Islet of Langerhans (tissue), 1 donor: ENCODE data around the gene FAM219A.

ENCODE experiments used
- FAIRE-seq: peaks from one replicate; lab custom pipeline; 2011; peaks lifted over from hg19 to GRCh38; lab: Jason Lieb, UNC

Gene FAM219A, protein sequence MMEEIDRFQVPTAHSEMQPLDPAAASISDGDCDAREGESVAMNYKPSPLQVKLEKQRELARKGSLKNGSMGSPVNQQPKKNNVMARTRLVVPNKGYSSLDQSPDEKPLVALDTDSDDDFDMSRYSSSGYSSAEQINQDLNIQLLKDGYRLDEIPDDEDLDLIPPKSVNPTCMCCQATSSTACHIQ

DNA sequence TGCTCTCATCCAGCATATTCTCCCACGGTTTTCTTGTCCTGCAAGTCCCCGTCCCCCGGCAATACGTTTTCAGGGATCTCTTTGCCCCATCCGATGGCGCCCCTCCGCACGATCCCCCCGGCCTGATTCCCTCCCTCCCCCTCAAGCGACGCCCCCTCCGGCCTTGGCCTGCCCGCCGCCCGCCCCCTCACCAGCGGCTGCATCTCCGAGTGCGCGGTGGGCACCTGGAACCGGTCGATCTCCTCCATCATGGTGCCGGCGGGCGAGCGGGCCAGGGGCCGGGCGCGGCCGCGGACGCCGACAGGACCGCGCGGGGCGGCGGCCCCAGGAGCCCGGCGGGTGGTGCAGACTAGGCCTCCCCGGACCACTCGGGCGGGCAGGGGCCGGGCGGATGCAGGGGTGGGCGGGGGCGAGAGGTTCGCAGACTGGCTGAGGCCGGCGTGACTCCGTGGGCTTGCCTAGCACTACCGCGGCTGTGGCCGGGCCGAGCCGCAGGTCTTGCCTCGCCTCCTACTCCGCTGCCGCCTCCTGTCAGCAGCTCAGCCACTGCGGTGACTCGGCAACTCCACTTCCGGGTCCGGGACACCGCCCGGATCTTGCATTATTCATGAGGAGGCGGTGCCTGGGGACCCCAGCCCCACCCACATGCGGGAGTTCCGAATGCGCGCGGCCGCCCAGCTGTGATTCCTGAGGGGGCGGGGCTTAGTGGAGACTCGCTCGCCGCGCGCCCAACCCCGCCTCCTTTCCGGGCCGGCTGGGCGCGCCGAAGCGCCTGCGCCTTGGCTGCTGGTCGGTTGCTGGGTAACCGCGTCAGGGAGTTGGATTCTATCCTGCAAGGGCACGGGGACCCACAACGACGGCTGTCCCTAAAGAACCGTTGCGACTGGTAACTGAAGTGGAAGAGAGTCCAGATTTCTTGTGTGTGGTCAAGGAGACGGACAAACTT is at the start of gene FAM219A, which contains the start of gene DNAI1:
FAM219A (minus strand) TSS at position 558 of the 946 bp plus-strand sequence; CDS start at position 251, 307 bp downstream.
DNAI1 (plus strand) TSS at position 793 of the 946 bp plus-strand sequence. CDS start 201 bp downstream, outside the sequence.
- peak; percentile 9 for FAIRE-seq

DNA sequence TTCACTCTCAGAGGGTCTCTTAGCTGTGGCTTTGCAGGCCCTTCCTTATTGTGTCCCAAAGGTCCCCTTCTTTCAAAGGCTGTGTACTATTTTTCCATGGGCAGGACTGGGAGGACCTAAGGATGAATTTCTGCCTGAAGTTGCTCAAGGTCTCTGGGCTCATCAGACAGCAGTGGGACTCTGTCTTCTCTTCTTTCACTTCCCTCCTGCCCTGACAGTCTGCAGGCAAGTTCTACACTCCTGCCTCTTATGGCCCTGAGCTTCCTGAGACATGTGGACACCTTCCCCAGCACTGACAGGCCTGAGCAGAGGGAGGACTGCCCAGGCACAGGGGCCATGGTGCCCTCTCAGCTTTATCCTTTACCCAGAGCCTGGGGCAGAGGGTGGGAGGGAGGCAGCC is 49.6 kb upstream of the FAM219A start:
- FAIRE-seq, result no peak

DNA sequence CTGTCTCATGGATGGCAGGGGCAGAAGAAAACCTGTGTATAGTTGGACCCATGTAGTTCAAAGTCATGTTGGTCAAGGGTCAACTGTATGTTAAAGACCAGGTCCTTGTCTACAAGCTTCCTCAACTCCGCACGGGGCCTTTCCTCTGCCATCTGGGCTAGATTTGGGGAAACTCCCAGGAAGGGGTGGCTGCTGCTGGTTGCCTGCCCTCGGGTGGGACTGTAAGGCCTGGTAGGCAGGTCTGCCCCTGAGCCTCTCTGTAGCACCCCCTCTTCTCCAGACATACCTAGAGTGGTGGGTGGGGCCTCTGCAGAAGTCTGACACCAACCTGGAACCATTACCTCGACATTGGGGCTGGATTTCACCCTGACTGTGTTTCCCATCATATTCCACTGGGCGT is 49.2 kb upstream of the FAM219A start:
- no peak for FAIRE-seq

DNA sequence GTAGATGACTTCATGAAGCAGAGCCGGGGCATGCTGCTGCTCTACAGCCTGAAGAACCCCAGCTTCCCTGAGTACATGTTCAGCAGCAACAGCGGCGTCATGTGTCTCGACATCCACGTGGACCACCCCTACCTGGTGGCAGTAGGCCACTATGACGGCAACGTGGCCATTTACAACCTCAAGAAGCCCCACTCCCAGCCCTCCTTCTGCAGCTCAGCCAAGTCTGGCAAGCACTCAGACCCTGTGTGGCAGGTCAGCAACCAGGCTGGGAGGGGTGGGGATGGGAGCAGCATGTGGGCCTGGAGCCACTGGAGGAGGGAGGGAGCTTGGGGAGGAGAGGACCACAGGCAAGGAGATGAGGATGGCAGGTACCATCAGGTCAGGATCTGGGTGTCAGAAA is 48.3 kb upstream of the FAM219A start:
- no peak for FAIRE-seq

DNA sequence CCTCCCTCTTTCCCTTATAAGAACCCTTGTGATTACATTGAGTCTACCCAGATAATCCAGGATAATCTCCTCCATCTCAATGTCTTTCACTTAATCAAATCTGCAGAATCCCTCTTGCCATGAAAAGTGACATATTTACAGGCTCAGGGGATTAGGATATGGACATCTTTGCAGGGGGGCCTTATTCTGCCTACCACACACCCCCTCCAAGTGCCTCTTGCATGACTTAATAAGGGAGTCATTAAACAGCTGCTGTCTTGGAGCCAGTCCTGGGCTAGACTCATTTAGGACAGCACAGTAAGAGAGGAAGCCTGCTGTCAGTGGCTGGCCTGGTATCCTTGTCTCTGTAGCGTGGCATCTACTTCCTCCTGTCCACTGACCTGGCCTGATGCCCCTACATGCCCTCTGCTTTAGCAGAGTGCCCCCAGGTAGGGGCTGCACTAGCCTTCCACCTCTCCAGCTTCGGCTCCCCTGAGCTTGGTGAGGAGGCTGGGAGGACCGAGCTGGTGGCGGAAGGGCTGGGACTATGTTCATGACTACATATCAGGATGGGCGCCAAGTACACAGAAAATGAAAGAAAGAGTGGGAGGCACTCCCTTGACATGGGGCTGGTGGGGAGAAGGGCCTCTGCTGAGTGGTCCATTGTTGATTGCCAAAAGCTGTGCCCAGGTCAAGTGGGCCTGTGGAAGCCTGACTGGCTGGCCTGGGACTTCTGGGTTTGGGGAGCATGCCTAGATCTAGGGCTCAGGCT is 47.2 kb upstream of the FAM219A start:
- FAIRE-seq, result no peak

DNA sequence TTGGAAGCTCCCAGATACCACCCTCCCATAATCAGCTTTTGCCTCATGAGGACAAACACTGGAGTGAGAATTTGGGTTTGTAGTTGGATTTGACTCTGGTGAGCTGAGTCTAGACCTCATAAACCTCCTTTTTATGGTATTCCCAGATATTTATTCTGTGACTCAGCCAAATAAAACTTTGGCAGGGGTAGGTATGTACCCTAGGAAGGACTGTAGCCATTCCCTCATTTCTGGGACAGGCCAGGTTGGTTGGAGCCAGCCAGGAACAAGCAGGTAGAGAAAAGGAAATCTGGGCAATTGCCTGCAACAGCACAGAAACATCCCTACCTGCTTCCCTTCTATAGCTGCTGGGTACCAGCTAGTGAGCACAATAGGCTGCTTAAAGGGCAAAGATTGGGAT is 45.0 kb upstream of the FAM219A start:
- no peak for FAIRE-seq

DNA sequence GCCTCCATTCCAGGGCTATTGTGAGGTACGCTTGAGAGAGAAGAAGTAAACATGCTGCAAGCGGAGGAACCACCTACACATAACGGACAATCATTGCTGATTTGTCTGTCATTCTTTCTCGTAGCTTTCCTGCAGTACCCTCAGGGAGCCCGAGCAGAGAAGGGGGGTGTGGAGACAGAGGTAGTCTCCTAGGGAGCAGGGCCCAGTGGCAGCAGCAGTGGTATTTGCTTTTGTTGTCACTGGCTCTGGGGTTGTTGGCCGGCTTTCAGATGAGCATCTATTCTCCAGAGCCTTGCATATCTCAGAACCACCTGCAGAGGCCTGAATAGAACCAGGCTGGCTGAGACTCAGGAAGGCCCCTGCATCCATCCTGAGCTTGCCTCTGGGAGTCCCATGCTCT is 44.5 kb upstream of the FAM219A start:
- FAIRE-seq, result no peak

DNA sequence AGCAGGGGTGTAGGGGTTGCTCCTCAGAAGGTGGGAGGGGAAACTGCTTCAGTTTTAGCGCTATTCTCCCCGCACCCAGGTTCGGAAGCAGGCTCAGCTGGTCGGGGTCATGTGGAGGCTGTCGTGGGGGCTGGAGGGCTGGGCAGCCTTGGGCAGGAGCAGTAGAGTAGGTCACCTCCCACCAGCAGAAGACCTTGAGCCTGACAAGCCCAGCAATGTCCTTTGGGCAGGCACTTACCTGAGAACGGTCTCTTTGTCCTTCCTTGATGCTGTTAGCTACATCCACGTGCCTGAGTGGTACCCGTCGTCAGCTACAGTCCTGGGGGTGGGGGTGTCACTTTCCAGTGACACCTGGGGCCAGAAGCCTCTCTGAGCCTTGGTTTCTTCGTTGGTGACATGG is 44.1 kb upstream of the FAM219A start:
- no peak for FAIRE-seq

DNA sequence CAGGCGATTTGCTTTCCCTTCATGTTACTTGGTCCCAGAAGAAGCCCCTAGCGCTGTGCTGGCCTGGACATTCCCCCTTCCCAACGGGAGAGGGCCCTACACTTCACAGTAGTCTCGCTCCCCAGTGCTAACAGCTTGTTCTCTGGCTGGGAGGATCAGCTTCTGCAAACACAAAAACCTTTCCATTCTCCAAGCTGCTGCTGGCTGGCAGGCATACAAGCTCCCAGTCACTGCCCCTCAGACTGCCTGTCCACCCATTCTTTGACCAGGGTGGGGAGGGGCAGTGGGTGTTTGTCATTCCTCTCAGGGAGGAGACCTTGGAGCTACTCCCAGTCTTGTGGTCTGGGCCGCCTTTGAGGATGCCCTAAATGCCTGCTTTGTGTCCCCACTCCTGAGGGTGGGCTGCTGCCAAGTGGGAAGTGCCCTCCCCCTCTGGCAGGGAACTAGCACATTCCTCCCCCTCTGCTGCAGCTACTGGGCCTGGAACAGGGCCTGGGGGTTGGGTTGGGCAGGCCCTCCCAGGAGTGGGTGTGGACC is 43.6 kb upstream of the FAM219A start:
- no peak for FAIRE-seq

DNA sequence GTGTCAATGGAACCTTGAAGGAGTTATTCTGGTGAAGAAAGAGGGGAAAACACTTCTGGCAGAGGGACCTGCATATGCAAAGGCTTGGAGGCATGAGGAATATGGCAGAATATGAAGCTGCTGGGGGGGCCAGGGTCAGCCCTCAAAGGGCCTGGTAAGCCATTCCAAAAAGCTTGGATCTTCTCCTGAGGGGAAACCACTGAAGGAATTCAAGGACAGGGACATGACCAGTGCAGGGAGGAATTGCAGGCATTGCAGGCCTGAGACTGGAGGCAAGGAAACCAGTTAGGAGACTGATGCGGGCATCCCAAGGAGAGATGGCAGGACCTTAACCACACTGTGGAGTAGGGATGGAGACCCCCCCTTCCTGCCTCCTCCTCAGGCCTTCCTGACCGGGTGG is 43.0 kb upstream of the FAM219A start:
- no peak for FAIRE-seq

DNA sequence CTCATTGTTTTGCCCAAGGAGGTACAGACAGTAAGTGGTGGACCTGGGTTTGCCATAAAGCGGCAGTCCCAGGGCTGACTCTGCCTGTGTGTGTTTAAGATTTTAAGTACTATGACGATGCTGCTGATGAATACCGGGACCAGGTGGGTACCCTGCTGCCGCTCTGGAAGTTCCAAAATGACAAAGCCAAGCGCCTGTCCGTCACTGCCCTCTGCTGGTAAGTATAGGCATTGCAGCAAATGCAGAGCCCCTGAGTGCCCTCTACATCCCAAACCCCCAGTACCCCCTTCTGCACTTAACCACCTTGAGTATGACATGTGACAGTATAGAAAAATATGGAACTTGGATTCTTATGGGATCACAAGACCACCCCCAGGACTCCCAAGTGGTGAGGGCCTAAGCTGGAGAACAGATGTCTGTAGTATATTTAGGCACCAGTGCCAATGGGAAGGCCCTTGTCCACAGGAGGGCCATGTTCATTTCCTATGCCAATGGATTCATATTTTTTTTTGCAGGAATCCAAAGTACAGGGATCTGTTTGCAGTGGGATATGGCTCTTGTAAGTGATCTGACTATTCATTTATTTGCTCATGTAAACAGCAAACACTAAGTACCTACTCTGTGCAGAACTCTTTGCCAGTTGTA is 42.4 kb upstream of the FAM219A start:
- no peak for FAIRE-seq

DNA sequence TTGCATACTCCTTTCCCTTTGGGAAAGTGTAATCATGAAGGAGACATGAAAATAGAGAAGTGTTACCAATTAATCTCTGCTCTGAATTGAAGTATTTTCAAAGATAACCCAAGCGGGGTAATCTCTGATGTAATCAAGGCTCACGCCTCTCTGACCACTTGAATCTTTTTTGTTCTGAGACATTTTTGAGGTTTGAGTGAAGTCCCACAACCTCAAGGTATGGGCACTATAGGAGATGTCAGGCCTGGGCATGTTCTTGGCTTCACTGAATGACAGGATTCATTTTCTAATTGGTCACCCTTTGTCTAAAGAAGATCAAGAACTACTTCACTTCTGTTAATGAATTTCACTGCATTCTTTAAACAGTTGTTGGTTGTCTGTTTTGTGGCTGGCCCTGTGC is 40.7 kb upstream of the FAM219A start:
- no peak for FAIRE-seq

DNA sequence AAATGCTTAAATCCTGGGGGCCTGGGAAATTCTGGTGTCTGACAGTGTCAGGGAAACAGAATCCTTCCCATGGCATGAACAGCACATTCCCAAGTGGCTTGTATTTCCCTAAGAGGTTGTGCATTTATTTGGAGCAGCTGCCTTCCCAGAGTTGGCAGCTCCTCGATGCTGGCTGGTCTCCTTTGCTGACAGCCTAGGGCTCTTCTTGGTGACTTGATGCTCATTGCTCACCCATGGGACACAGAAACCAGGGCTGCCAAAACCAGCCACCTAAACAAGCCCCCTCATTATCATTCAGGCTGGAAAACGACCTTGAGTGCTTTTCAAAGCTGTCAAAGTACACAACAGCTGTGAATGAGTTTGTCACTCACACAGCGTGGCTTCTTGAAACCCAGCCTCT is 40.2 kb upstream of the FAM219A start:
- no peak for FAIRE-seq

DNA sequence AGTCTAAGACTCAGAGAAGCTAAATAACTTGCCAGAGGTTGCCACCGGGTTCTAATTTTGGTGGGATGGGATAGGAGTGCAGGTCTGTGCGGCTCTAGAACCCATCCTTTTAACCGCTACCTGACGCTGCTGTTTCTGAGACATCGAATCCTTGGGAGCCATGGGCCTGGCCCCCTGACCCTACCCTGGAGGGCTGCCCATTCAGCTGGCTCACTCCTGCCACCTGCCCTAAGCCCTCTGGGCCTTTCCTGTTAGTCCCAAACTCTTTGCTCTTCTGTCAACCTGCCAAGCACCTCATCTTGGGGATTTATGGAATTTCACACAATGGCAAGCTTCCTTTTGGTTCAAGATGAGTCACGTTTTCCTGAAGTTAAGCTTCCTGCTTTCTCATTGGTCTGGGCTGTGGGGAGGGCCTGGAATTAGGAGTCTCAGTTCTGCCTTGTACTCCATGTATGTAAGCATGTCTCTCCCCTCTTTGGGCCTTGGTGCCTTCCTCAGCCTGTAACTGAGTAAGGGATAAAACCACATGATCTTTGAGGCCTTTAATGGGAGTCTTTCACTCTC is 37.9 kb upstream of the FAM219A start:
- no peak for FAIRE-seq

DNA sequence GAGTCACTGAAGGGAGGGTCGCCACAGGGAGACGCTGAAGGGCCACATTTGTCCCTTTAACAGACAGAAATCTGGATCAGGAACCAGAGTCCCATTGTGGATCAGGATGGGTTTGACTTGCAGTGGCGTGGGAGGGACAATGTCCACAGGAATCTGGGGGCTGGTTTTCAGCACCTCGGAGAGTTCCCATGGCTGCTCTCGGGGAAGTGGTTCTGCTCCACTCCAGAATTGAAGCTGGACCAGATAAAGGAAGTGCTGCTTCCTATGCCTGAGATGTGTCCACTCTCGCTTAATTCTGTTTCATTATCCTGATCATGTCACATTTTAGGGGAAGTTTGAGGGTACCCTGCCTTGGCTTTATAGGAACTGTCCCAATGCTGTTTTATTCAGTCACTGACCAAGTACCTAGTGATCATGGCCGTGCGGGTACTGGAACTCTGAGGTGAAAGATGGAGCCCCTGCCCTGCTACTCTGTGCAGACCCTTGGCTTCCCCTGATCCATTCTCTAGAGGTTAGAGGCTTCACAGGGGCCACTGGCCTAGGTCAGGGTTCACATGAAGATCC is 35.7 kb upstream of the FAM219A start:
- FAIRE-seq, result no peak

DNA sequence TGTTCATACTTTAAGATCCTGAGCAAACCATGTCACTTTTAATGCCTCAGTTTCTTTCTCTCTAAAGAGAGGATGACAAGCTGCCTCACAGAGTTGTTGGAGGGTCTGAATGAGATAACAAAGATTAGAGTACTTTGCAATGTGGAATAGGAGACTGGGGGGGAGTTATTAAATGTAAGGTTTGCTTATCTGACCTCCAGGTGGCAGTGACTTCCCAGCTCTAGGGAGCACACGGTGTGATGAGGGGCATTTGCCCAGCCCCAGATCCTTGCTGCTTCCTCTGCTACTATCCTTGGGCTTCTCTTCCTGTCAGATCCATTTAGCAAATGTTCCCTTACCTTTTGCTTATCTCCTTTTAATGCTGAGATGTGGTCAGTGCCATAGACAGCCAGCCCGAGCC is 33.7 kb upstream of the FAM219A start:
- FAIRE-seq, result no peak

DNA sequence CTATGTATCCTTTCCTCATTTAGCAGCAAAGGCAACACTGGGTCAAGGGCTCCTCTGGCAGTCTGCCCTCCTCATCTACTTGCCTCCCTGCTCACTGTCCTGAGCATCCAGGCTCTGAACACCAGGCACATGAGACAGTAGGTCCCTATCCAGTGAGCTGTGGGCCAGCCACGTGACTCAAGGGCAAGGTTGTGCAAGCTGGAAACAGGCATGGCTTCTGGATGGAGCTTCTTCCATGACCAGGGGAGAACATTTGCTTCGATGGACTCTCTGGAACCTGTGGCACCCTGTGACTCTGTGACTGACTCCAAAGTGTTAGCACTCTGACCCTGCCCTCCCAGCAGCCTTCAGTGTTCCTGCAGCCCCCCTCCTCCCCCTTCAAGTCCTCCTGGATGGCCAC is 33.2 kb upstream of the FAM219A start:
- no peak for FAIRE-seq

DNA sequence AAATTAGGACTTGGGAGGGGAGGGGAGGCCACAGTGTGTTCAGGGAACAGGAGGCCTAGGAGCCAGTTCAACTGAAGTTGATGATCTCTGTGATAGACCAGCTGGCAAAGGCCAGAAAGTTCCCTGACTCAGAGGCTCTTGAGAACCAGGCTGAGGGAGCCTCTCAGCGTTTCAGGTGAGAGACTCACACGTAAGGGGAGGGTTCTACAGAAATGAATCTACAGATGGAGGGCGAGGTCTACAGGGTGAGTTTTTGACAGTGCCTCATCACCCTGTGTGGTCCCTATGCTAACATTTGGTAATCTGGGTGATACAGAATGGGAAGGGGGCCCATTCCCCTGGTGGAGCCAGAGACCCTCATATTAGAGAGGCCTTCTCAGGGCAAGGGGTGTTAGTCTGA is 32.4 kb upstream of the FAM219A start:
- FAIRE-seq, result no peak

DNA sequence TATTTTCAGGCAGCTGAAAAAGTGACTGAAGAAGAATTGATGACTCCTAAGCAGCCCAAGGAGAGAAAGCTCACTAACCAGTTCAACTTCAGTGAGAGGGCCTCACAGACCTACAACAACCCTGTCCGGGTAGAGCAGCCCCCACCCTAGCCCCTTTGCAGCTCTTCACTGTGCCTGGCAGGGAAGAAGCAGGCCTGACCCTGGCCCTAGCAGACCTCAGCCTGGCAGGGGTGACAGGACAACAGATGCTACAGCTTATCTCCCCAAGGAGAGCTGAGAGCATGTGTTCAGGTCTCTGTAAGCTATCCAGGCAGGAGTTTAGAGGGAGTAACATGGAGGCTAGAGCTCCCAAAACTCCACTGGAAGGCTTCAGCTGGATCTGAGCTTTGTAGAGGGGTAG is 32.0 kb upstream of the FAM219A start:
- FAIRE-seq, result no peak

DNA sequence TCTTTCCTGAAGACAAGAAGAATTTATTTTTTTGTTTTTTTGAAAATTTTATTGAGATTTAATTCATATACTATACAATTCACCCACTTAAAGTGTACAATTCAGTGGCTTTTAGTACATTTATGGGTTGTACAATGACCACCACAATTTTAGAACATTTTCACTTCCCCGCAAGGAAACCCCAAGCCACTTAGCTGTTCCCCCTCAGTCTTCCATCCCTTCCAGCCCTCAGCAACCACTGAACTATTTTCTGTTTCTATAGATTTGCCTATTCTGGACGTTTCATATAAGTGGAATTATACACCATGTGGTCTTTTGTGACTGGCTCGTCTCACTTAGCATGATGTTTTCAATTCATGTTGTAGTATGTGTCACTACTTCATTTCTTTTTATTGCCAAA is 28.2 kb upstream of the FAM219A start:
- FAIRE-seq, result no peak

DNA sequence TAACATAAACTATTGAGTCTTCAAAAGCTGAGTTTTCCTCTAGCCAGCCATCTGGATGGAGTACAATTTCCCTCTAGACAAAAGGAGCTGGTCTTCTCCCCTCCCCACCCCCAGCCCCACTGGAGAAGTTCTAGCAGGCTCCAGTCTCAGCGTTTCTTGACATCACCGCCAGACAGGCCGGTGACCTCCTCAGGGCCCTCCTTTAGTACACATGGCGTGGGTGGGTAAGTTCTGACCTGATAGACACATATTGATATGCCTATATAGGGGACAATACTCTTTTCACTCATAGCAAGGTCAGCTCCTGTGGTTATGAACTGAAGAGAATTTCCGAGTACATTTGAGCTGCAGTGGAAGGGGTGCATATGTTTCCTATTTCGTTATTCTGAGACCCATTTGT is 27.5 kb upstream of the FAM219A start:
- no peak for FAIRE-seq

DNA sequence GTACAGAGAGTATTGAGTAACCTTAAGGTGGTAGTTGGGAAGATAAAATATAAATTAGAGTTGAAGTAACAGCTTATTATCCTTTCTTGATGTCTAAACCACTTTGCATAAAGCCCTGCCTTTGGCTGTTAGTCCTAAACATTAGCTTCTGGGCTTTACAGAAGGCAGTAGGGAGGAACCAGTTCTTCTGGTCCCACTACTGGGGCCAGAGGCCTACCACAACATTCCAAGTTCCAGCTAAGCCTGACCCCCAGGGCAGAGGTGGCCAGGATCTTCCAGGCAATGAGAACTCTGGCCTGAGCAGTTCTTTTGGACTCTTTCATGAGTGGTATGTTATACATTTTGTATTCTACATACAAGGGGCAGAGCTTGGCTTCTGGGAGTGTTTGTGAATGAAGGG is 26.3 kb upstream of the FAM219A start:
- FAIRE-seq, result no peak
